AG10803 (cell line): Measurements from ENCODE around the gene STARD13.

ENCODE experiments used
- DNase-seq: peaks from one replicate; pipeline ENCODE4 v3.0.0; 2010; ENCODE audit warnings: low read depth
- H3K4me3 ChIP-seq: 2 replicates; pipeline ENCODE4 v1.5.1; 2011; ENCODE audit warnings: mild to moderate bottlenecking, low read length, control low read depth
- CTCF ChIP-seq: conservative IDR thresholded peaks from 2 replicates; pipeline ENCODE4 v1.5.1; 2011; ENCODE audit warnings: mild to moderate bottlenecking, low read length, control low read depth, inconsistent platforms

The STARD13 gene

DNA sequence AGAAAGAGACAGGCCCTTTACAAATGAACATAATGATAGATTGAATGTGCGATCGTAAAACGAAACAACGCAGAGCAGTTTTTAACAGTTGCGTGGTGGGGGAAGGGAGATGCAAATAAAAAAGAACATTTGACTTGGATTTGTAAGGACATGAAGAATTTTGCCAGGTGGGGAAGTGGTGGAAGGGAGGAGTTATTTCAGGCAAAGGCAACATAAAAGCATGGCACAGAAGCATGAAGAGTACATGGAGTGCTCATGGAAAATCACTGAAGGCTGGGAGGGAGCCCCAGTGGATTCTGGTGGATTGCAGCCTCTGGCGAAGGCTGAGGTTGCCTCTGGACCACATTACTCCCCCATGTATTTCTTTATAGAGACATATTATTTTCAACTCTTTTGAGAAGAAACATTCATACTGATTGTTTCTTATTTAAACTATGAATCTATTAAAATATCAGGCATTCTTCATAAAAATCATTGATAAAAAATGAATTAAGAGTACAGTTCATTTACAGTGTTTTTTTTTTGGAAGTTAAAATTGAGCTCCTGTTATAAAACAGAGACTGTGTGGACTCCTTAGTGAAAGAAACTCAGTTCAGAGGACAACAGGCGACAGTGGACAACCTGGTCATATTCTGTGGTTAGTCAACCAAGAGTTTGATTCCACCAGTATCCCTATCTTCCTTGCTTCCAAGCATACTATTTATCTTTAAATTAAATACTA is 57.5 kb downstream of the STARD13 start:
- no peak for TF ChIP-seq CTCF
- H3K4me3 ChIP-seq, result no peak overlapping the region

GRCh38 chr13:33224686-33225085 is 60.9 kb downstream of the STARD13 start:
- H3K4me3 ChIP-seq, result no peak overlapping the region
- DNase-seq, result no peak
- TF ChIP-seq CTCF, result no peak

More for the DNA sequence above, 57.5 kb downstream of the STARD13 start:
- DNase-seq, result no peak

DNA sequence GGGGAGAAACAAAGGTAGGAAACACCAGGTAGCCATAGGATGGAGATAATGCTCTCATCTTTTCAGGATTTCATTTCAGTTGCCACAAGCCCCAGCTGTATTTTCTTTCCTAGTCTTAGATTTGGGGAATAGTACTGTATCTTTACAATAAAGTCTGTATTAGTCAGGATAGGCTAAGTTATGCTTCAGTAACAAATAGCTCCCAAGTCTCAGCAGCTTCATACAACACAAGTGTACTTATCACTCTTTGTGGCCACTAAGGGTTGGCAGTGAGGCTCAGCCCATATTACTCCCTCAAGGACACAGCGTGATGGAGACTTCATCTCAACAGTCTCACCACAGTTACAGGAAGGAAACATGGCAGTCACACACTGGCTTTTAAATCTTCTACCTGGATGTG is 61.4 kb downstream of the STARD13 start:
- no peak overlapping the region for H3K4me3 ChIP-seq
- TF ChIP-seq CTCF, result no peak
- DNase-seq, result no peak

GRCh38 chr13:33219926-33220325 is 65.6 kb downstream of the STARD13 start:
- DNase-seq, result peak; percentile 47
- H3K4me3 ChIP-seq, result no peak overlapping the region
- no peak for TF ChIP-seq CTCF

DNA sequence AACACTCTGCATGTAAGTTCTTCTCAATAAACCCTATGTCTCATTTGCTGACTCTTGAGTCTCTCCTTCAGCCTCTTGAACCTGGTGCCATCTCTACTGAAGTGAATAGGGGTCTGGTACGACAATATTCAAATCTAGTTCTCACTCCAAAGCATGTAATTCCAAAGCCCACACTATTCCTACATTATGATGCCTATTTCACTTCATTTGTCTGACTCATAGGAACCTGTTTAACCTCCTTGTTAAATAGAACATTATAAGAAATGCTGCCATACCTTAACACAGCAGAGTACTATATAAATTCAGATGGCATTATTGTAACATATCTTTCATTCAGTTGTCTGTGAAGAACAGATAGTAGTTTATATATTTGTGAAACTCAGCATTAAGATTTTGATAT is 67.1 kb downstream of the STARD13 start:
- no peak for TF ChIP-seq CTCF
- H3K4me3 ChIP-seq, result no peak overlapping the region
- no peak for DNase-seq

- peak; percentile 73 for DNase-seq
- no peak overlapping the region for H3K4me3 ChIP-seq
- TF ChIP-seq CTCF, result no peak
Observed at GRCh38 chr13:33218020-33218419, 67.5 kb downstream of the STARD13 start.

- DNase-seq, result no peak
- H3K4me3 ChIP-seq, result no peak overlapping the region
- no peak for TF ChIP-seq CTCF
Observed at GRCh38 chr13:33217256-33217655, 68.3 kb downstream of the STARD13 start.
